Parathyroid adenoma (tissue), 2 donors: Measurements from ENCODE around the gene SIRPG.

Source experiments
- H2AFZ ChIP-seq: fragments of 300-600 bp; sonication (generic); one replicate; pipeline ENCODE4 v1.7.0; 2017; ENCODE audit warnings: antibody characterized with exemption, mild to moderate bottlenecking
- H3K27ac ChIP-seq: fragments of 300-600 bp; sonication (generic); one replicate; pipeline ENCODE4 v1.7.0; 2017
- H3K27me3 ChIP-seq: fragments of 300-600 bp; sonication (generic); one replicate; pipeline ENCODE4 v1.7.0; 2017; ENCODE audit warnings: low read length; ENCODE audit not compliant: control insufficient read depth, insufficient read depth
- H3K36me3 ChIP-seq: fragments of 300-600 bp; sonication (generic); one replicate; pipeline ENCODE4 v1.7.0; 2017; ENCODE audit warnings: low read length; ENCODE audit not compliant: control insufficient read depth, insufficient read depth
- H3K4me1 ChIP-seq: fragments of 300-600 bp; sonication (generic); one replicate; pipeline ENCODE4 v1.7.0; 2017; ENCODE audit warnings: control low read depth
- H3K4me2 ChIP-seq: fragments of 300-600 bp; sonication (generic); one replicate; pipeline ENCODE4 v1.7.0; 2017; ENCODE audit warnings: low read length
- H3K4me3 ChIP-seq: fragments of 300-600 bp; sonication (generic); one replicate; pipeline ENCODE4 v1.7.0; 2017; ENCODE audit warnings: low read depth, low read length
- H3K79me2 ChIP-seq: fragments of 300-600 bp; sonication (generic); one replicate; pipeline ENCODE4 v1.7.0; 2017; ENCODE audit warnings: control low read depth
- H3K9ac ChIP-seq: fragments of 300-600 bp; sonication (generic); one replicate; pipeline ENCODE4 v1.7.0; 2017; ENCODE audit warnings: mild to moderate bottlenecking
- H3K9me3 ChIP-seq: fragments of 300-600 bp; sonication (generic); one replicate; pipeline ENCODE4 v1.7.0; 2017; ENCODE audit warnings: low read length; ENCODE audit not compliant: control insufficient read depth
- TF ChIP-seq, protein P1 (sequence below): fragments of 300-600 bp; sonication (generic); IDR thresholded peaks from one replicate; pipeline ENCODE4 v1.7.0; 2017; ENCODE audit warnings: antibody characterized with exemption, mild to moderate bottlenecking
- donor health status: primary hyperparathyroidism.

The SIRPG gene

DNA sequence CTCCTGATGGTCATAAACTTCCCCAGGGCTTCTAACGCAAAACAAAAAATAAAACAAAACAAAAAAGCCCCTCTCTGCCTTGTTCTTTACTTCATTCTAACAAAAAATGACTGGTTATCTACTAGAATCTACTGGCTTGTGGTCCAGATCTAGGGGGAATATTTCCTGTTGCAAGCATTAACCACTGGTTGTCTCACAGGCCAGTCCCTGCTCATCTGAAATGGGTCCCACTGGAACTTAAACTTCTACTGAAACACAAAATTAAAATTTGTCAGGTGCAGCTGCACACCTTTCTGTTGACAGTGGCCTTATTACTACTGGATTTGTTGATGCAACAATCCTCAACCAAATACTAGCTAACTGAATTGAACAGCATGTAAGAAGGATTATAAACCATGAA, 5.5 kb downstream of the SIRPG start:
- no peaks in the 10 kb centered on the region for H3K27me3 ChIP-seq
- H3K9ac ChIP-seq = no peak overlapping the region
- no peaks in the 10 kb centered on the region for H3K9me3 ChIP-seq
- H3K36me3 ChIP-seq = no peaks in the 10 kb centered on the region
- H2AFZ ChIP-seq = no peak overlapping the region
- TF ChIP-seq, protein P1, sequence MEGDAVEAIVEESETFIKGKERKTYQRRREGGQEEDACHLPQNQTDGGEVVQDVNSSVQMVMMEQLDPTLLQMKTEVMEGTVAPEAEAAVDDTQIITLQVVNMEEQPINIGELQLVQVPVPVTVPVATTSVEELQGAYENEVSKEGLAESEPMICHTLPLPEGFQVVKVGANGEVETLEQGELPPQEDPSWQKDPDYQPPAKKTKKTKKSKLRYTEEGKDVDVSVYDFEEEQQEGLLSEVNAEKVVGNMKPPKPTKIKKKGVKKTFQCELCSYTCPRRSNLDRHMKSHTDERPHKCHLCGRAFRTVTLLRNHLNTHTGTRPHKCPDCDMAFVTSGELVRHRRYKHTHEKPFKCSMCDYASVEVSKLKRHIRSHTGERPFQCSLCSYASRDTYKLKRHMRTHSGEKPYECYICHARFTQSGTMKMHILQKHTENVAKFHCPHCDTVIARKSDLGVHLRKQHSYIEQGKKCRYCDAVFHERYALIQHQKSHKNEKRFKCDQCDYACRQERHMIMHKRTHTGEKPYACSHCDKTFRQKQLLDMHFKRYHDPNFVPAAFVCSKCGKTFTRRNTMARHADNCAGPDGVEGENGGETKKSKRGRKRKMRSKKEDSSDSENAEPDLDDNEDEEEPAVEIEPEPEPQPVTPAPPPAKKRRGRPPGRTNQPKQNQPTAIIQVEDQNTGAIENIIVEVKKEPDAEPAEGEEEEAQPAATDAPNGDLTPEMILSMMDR = no peak
- H3K4me3 ChIP-seq = no peak overlapping the region
- no peaks in the 10 kb centered on the region for H3K79me2 ChIP-seq
- no peaks in the 10 kb centered on the region for H3K4me1 ChIP-seq
- no peak overlapping the region for H3K4me2 ChIP-seq
- H3K27ac ChIP-seq = no peak overlapping the region

DNA sequence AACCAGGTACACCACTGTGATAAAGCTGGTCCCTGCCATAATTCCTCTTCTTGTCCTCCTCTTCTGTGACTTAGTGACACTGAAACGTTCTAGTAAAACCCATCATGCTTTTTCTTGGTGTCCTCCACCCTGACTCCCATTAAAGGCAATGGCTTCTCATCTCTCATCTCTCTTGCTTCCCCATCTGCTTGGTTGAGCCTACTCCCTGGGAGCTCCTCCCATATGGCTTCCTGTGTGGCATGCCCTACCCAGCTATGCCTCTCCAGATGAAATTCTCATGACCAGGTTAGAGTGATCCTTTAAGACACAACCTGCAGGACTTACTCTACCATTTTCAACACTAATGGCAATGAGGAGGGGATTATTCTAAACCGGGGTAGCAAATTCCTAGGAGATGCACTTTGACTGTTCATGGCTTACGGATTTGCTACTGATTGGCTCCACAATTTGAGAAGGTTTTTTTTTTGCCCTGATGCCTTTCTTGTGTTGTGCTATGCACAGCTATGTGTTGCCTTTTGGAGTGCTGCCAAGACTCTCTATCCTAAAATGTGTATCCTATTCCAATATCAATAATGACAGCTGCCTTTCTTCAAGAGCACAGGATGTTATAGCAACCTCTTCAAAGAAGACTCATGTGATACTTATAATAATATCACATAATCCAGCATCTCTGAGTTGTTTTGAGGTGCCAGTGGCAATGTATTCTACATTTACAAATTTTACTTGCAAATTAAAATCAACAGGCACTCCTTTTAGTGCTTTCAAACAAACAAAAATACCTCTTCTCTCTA, 6.1 kb downstream of the SIRPG start:
- H3K4me3 ChIP-seq = no peak overlapping the region
- H3K4me2 ChIP-seq = no peak overlapping the region
- H3K36me3 ChIP-seq = no peaks in the 10 kb centered on the region
- no peaks in the 10 kb centered on the region for H3K27me3 ChIP-seq
- TF ChIP-seq, protein P1 = no peak
- no peak overlapping the region for H3K27ac ChIP-seq
- H2AFZ ChIP-seq = no peak overlapping the region
- H3K9me3 ChIP-seq = no peaks in the 10 kb centered on the region
- no peaks in the 10 kb centered on the region for H3K79me2 ChIP-seq
- H3K9ac ChIP-seq = no peak overlapping the region
- no peaks in the 10 kb centered on the region for H3K4me1 ChIP-seq

DNA sequence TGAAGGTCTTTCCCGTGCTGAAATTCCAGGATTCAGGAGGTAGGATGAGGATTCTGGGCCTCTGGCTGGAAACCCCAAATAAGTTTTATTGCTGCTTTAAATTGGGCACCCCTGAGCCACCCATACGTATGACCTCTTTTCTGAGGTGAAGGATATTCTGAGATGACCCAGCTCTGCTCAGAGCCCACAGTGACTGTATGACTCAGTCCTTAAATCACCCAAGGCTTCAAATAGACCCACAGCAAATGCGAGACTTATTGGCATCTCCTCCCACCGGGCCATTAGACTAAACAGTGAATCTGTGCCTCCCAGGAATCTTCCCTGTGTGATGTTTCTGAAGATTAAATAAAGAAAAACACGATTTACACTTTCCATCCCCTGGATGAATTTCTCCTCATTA, 9.5 kb downstream of the SIRPG start:
- H3K27ac ChIP-seq = no peak overlapping the region
- H3K9me3 ChIP-seq = no peaks in the 10 kb centered on the region
- H3K36me3 ChIP-seq = no peaks in the 10 kb centered on the region
- H3K4me1 ChIP-seq = no peaks in the 10 kb centered on the region
- H3K4me2 ChIP-seq = no peak overlapping the region
- no peaks in the 10 kb centered on the region for H3K27me3 ChIP-seq
- no peak overlapping the region for H3K4me3 ChIP-seq
- H3K79me2 ChIP-seq = no peaks in the 10 kb centered on the region
- no peak overlapping the region for H3K9ac ChIP-seq
- H2AFZ ChIP-seq = no peak overlapping the region
- TF ChIP-seq, protein P1 = no peak

DNA sequence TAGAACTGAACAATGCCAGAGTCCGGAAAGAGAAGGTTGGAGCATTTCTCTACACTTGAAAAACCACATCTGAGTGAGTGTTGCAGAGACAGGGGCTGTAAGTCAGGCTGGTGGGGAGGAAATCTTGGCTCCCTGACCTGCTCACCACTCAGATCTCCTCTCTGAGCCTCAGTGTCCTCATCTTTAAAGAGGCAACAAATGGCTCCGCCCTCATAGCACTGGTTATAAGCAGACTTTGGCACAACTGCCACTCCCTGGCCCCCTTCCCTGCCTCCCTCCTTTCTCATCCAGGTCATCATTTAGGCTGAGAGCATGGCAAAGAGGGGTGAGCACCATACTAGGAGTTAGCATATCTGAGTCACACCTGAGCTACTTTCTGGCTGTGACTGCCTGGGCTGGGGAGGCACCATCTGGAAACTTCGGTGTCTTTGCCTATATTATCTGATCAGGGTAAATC, 10.6 kb downstream of the SIRPG start:
- Histone ChIP-seq H3K4me1 (no peaks in the 10 kb centered on the region), H3K4me2 (no peak overlapping the region), H2AFZ (no peak overlapping the region), H3K9ac (no peak overlapping the region), H3K4me3 (no peak overlapping the region), H3K27ac (no peak overlapping the region), H3K79me2 (no peaks in the 10 kb centered on the region), H3K27me3 (no peaks in the 10 kb centered on the region), H3K36me3 (no peaks in the 10 kb centered on the region), H3K9me3 (no peaks in the 10 kb centered on the region)
- TF ChIP-seq, protein P1 = no peak
